H9 (cell line): ENCODE measurements around the gene BMP7. TPM values are rescaled to one million over a fixed set of nuclear protein-coding genes. Genes with fewer than 3 reads are reported as not detected.

ENCODE experiments used
- DNase-seq: peaks from one replicate; pipeline ENCODE4 v3.0.0-alpha.2; 2017
- H2AFZ ChIP-seq: one replicate; pipeline ENCODE4 v1.6.1; 2013; ENCODE audit warnings: mild to moderate bottlenecking, low read length, control low read depth, moderate library complexity
- H2AK5ac ChIP-seq: 2 replicates; pipeline ENCODE4 v1.6.1; 2013; ENCODE audit warnings: low read length, control low read depth, mixed read lengths; ENCODE audit not compliant: insufficient read length
- H2BK120ac ChIP-seq: one replicate; pipeline ENCODE4 v1.6.1; 2013; ENCODE audit warnings: low read depth, mild to moderate bottlenecking, low read length, control low read depth, inconsistent platforms; ENCODE audit not compliant: poor library complexity, severe bottlenecking
- H2BK12ac ChIP-seq: 2 replicates; pipeline ENCODE4 v1.6.1; 2013; ENCODE audit warnings: low read length, control low read depth, mixed read lengths, low read depth; ENCODE audit not compliant: insufficient read length
- H2BK15ac ChIP-seq: 2 replicates; pipeline ENCODE4 v1.6.1; 2013; ENCODE audit warnings: low read depth, low read length, control low read depth
- H2BK20ac ChIP-seq: one replicate; pipeline ENCODE4 v1.6.1; 2013; ENCODE audit warnings: low read depth, mild to moderate bottlenecking, low read length, control low read depth, inconsistent platforms; ENCODE audit not compliant: poor library complexity, severe bottlenecking
- H2BK5ac ChIP-seq: 2 replicates; pipeline ENCODE4 v1.6.1; 2013; ENCODE audit warnings: low read length, control low read depth, mixed read lengths; ENCODE audit not compliant: insufficient read length
- H3K14ac ChIP-seq: 2 replicates; pipeline ENCODE4 v1.6.1; 2013; ENCODE audit warnings: low read length, control low read depth; ENCODE audit not compliant: insufficient read depth
- H3K18ac ChIP-seq: 2 replicates; pipeline ENCODE4 v1.6.1; 2013; ENCODE audit warnings: low read depth, mild to moderate bottlenecking, mixed read lengths, low read length, control low read depth; ENCODE audit not compliant: insufficient read length
- H3K23ac ChIP-seq: 2 replicates; pipeline ENCODE4 v1.6.1; 2013; ENCODE audit warnings: low read length, control low read depth, mixed read lengths, low read depth; ENCODE audit not compliant: insufficient read length
- H3K23me2 ChIP-seq: 2 replicates; pipeline ENCODE4 v1.6.1; 2013; ENCODE audit warnings: low read depth, mild to moderate bottlenecking, mixed read lengths, low read length, control low read depth; ENCODE audit not compliant: insufficient read length, poor library complexity, severe bottlenecking
- H3K27ac ChIP-seq: 2 replicates; pipeline ENCODE4 v1.5.1; 2013; ENCODE audit warnings: low read length, control low read depth, mixed read lengths, low read depth; ENCODE audit not compliant: insufficient read length
- H3K27me3 ChIP-seq: 2 replicates; pipeline ENCODE4 v1.6.1; 2013; ENCODE audit warnings: low read length, control low read depth, inconsistent platforms; ENCODE audit not compliant: insufficient read depth
- H3K4ac ChIP-seq: 2 replicates; pipeline ENCODE4 v1.6.1; 2013; ENCODE audit warnings: low read depth, mild to moderate bottlenecking, control low read depth, inconsistent platforms, low read length, moderate library complexity
- H3K4me1 ChIP-seq: 2 replicates; pipeline ENCODE4 v1.6.1; 2013; ENCODE audit warnings: low read length, control low read depth, inconsistent platforms; ENCODE audit not compliant: insufficient read depth
- H3K4me2 ChIP-seq: 2 replicates; pipeline ENCODE4 v1.6.1; 2013; ENCODE audit warnings: low read length, control low read depth, mixed read lengths; ENCODE audit not compliant: insufficient read length, insufficient read depth
- H3K56ac ChIP-seq: 2 replicates; pipeline ENCODE4 v1.6.1; 2013; ENCODE audit warnings: low read depth, mild to moderate bottlenecking, mixed read lengths, low read length, control low read depth; ENCODE audit not compliant: insufficient read length
- H3K79me1 ChIP-seq: 2 replicates; pipeline ENCODE4 v1.6.1; 2013; ENCODE audit warnings: low read depth, mild to moderate bottlenecking, moderate library complexity, low read length, control low read depth, inconsistent platforms; ENCODE audit not compliant: insufficient read depth, poor library complexity, severe bottlenecking
- H3K79me2 ChIP-seq: 2 replicates; pipeline ENCODE4 v1.6.1; 2013; ENCODE audit warnings: low read length, control low read depth, inconsistent platforms; ENCODE audit not compliant: insufficient read depth
- H3K9ac ChIP-seq: 2 replicates; pipeline ENCODE4 v1.6.1; 2013; ENCODE audit warnings: low read length, control low read depth, mixed read lengths; ENCODE audit not compliant: insufficient read length; ENCODE audit errors: extremely low read depth
- H3K9me3 ChIP-seq: one replicate; pipeline ENCODE4 v1.6.1; 2013; ENCODE audit warnings: low read depth, low read length, inconsistent platforms; ENCODE audit not compliant: control insufficient read depth
- H3T11ph ChIP-seq: one replicate; pipeline ENCODE4 v1.6.1; 2013; ENCODE audit warnings: mild to moderate bottlenecking, low read length, control low read depth, inconsistent platforms
- H4K20me1 ChIP-seq: one replicate; pipeline ENCODE4 v1.6.1; 2013; ENCODE audit not compliant: control insufficient read depth, insufficient read length, insufficient read depth
- H4K5ac ChIP-seq: 2 replicates; pipeline ENCODE4 v1.6.1; 2013; ENCODE audit warnings: low read depth, mild to moderate bottlenecking, mixed read lengths, low read length, control low read depth; ENCODE audit not compliant: insufficient read length
- H4K8ac ChIP-seq: replicated peaks from 2 replicates; pipeline ENCODE4 v1.6.1; 2013; ENCODE audit warnings: low read length, control low read depth, mixed read lengths, low read depth; ENCODE audit not compliant: insufficient read length
- H4K91ac ChIP-seq: 2 replicates; pipeline ENCODE4 v1.6.1; 2013; ENCODE audit warnings: low read depth, mild to moderate bottlenecking, moderate library complexity, mixed read lengths, low read length, control low read depth; ENCODE audit not compliant: insufficient read length
- H3K27ac Mint-ChIP-seq, 3 experiments: 2 replicates in 2 of 3; 3 replicates in 1 of 3; pipeline ENCODE4 v1.8.0; 2020 to 2021; ENCODE audit warnings: mixed read lengths in 3 of 3, mild to moderate bottlenecking in 1 of 3, moderate library complexity in 1 of 3
- H3K27me3 Mint-ChIP-seq: 2 replicates; pipeline ENCODE4 v1.8.0; 2021; ENCODE audit warnings: low read depth, mild to moderate bottlenecking, moderate library complexity, mixed read lengths
- H3K36me3 Mint-ChIP-seq, 3 experiments: 2 replicates in 2 of 3; 3 replicates in 1 of 3; pipeline ENCODE4 v1.8.0; 2020 to 2021; ENCODE audit warnings: low read depth in 3 of 3, mixed read lengths in 3 of 3; ENCODE audit not compliant: insufficient read depth in 1 of 3
- H3K4me1 Mint-ChIP-seq, 2 experiments: 2 replicates each; pipeline ENCODE4 v1.8.0; 2020; ENCODE audit warnings: mixed read lengths in 2 of 2
- H3K4me3 Mint-ChIP-seq, 2 experiments: 2 replicates in 1 of 2; 3 replicates in 1 of 2; pipeline ENCODE4 v1.8.0; 2020 to 2021; ENCODE audit warnings: mild to moderate bottlenecking in 2 of 2, mixed read lengths in 2 of 2, moderate library complexity in 1 of 2
- H3K9me3 Mint-ChIP-seq, 2 experiments: 2 replicates in 1 of 2; 3 replicates in 1 of 2; pipeline ENCODE4 v1.8.0; 2020; ENCODE audit warnings: mild to moderate bottlenecking in 2 of 2, mixed read lengths in 2 of 2, moderate library complexity in 1 of 2
- CTCF ChIP-seq: fragments of 200-600 bp; sonication (generic); conservative IDR thresholded peaks from 3 replicates; pipeline ENCODE4 v1.8.0; 2021; ENCODE audit warnings: antibody characterized with exemption, mild to moderate bottlenecking
- WGBS: extraction: QIAGEN DNeasy Blood & Tissue Kit; methylation state at CpG from one replicate; pipeline ENCODE4 v1.1.7; 2013; ENCODE audit warnings: missing lambda C conversion rate, low lambda C conversion rate, mixed read lengths; ENCODE audit not compliant: insufficient read length; ENCODE audit errors: extremely low coverage; 5-methylcytosine and 5-hydroxymethylcytosine counted together
- total RNA-seq: library from RNA; stranded (reverse); gene quantifications from 2 replicates; pipeline ENCODE4 v1.2.1, GENCODE V29; 2021

The BMP7 gene
- total RNA-seq, 1 experiment from 2014 or later = 17.7 TPM

GRCh38 chr20:57153238-57153905, 113.1 kb downstream of the BMP7 start:
- Histone ChIP-seq H3K4ac (no peak overlapping the region), H3K4me1 (no peaks in the 10 kb centered on the region), H4K8ac (no peak overlapping the region), H3K4me2 (no peak overlapping the region), H3K14ac (no peak overlapping the region), H3K18ac (no peak overlapping the region), H2AFZ (no peak overlapping the region), H3K79me1 (no peaks in the 10 kb centered on the region), H4K91ac (no peak overlapping the region), H3T11ph (no peak overlapping the region), H2BK120ac (no peak overlapping the region), H3K23me2 (no peaks in the 10 kb centered on the region), H3K27ac (no peak overlapping the region), H2AK5ac (no peak overlapping the region), H3K23ac (no peak overlapping the region), H4K5ac (no peak overlapping the region), H3K27me3 (no peaks in the 10 kb centered on the region), H2BK12ac (no peak overlapping the region), H3K79me2 (no peaks in the 10 kb centered on the region), H3K9me3 (no peaks in the 10 kb centered on the region), H2BK15ac (no peak overlapping the region), H2BK5ac (no peak overlapping the region), H3K56ac (no peak overlapping the region), H3K9ac (no peak overlapping the region), H4K20me1 (no peaks in the 10 kb centered on the region), H2BK20ac (no peak overlapping the region)
- no peak overlapping the region for H3K4me3 Mint-ChIP-seq
- peaks cover 6% of the 10 kb centered on the region for H3K27me3 Mint-ChIP-seq
- DNase-seq = no peak
- no CpG with 5 or more reads among the region's 18 CpGs for WGBS
- TF ChIP-seq CTCF = no peak
- peaks cover 3 to 16% of the 10 kb centered on the region in 2 experiments for H3K4me1 Mint-ChIP-seq
- H3K36me3 Mint-ChIP-seq = no peaks in the 10 kb centered on the region
- H3K27ac Mint-ChIP-seq = no peak overlapping the region; a peak in 1 of 7 replicates
- peaks cover 0 to 2% of the 10 kb centered on the region in 2 experiments; a peak in 3 of 5 replicates for H3K9me3 Mint-ChIP-seq
